Colon (tissue), 2 donors: ENCODE results near the gene NAXD.
"Not testable (repeated sequence)": the region's sequence is repeated elsewhere in the genome, so short reads cannot be mapped to it uniquely, and the experiment has no call there.

Experiments used
- FAIRE-seq: peaks from 2 replicates; lab custom pipeline; 2012; peaks lifted over from hg19 to GRCh38; lab: Jason Lieb, UNC
- donor health status: control.
- donor health status: control.

NAXD gene

GRCh38 chr13:110597041-110597689, 18.2 kb upstream of the NAXD start:
- no peak for FAIRE-seq

GRCh38 chr13:110600261-110600819, 15.0 kb upstream of the NAXD start:
- no peak for FAIRE-seq

- no peak for FAIRE-seq
Observed at GRCh38 chr13:110600980-110601379, 14.4 kb upstream of the NAXD start.

GRCh38 chr13:110605132-110605531, 10.2 kb upstream of the NAXD start:
- FAIRE-seq, result no peak

GRCh38 chr13:110606281-110606680, 9.1 kb upstream of the NAXD start:
- FAIRE-seq, result not testable (repeated sequence)

- FAIRE-seq, result no peak
Observed at GRCh38 chr13:110607675-110608224, 7.6 kb upstream of the NAXD start.

- FAIRE-seq, result no peak
Observed at GRCh38 chr13:110610955-110611595, 4.3 kb upstream of the NAXD start.

- no peak for FAIRE-seq
Observed at GRCh38 chr13:110615005-110615321, 382 bp upstream of the NAXD start.

- FAIRE-seq, result no peak
Observed at GRCh38 chr13:110616103-110617101, 1.1 kb downstream of the NAXD start.

- FAIRE-seq, result no peak
Observed at GRCh38 chr13:110617321-110618072, 2.2 kb downstream of the NAXD start.

- FAIRE-seq, result no peak
Observed at GRCh38 chr13:110618167-110618566, 2.8 kb downstream of the NAXD start.

GRCh38 chr13:110618780-110619179, 3.4 kb downstream of the NAXD start:
- no peak for FAIRE-seq

GRCh38 chr13:110620596-110620995, 5.3 kb downstream of the NAXD start:
- no peak for FAIRE-seq

- FAIRE-seq, result no peak
Observed at GRCh38 chr13:110624766-110625756, 9.7 kb downstream of the NAXD start.

GRCh38 chr13:110625771-110626321, 10.5 kb downstream of the NAXD start:
- no peak for FAIRE-seq

GRCh38 chr13:110626521-110626920, 11.2 kb downstream of the NAXD start:
- FAIRE-seq, result no peak

GRCh38 chr13:110627351-110627750, 12.0 kb downstream of the NAXD start:
- no peak for FAIRE-seq

- no peak for FAIRE-seq
Observed at GRCh38 chr13:110627761-110628476, 12.6 kb downstream of the NAXD start.

GRCh38 chr13:110628477-110628793, 13.1 kb downstream of the NAXD start:
- no peak for FAIRE-seq
